ENCODE results near the gene EEF2K. TPM values are rescaled to one million over a fixed set of nuclear protein-coding genes. Genes with fewer than 3 reads are reported as not detected.

The EEF2K gene
- polyA plus RNA-seq, 1 experiment = 9.6 TPM

- H3K9me3 ChIP-seq (ENCODE audit: control insufficient read depth, insufficient read depth, low read length) = peaks cover 4% of the 10 kb centered on the region; the same call in 1 of the 2 replicates
- DNase-seq (ENCODE audit: low read depth, low spot score) = no peak
- ChIA-PET CTCF (interaction anchor here (1.8 kb wide), 1 partner anchor 40 kb away, joined by 6 read pairs; no protein-coding TSS in a partner anchor), POLR2A (no interaction called here)
- H3K27ac ChIP-seq (ENCODE audit: low read depth, low read length) = no peak overlapping the region
- H3K4me3 ChIP-seq (ENCODE audit: low read depth, low read length) = no peak overlapping the region
- H3K27me3 ChIP-seq (ENCODE audit: control insufficient read depth, insufficient read depth, low read length) = no peaks in the 10 kb centered on the region
- TF ChIP-seq CTCF (IDR thresholded peaks at IDR 0.05; ENCODE audit: low read depth, low read length) = no peak
These were observed 54.4 kb downstream of the EEF2K start for GRCh38 chr16:22260490-22260889.

- Histone ChIP-seq H3K27me3 (ENCODE audit: control insufficient read depth, insufficient read depth, low read length) (no peaks in the 10 kb centered on the region), H3K9me3 (ENCODE audit: control insufficient read depth, insufficient read depth, low read length) (peaks cover 3% of the 10 kb centered on the region; the same call in 1 of the 2 replicates), H3K27ac (ENCODE audit: low read depth, low read length) (no peak overlapping the region), H3K4me3 (ENCODE audit: low read depth, low read length) (no peak overlapping the region)
- DNase-seq (ENCODE audit: low read depth, low spot score) = no peak
- TF ChIP-seq CTCF (IDR thresholded peaks at IDR 0.05; ENCODE audit: low read depth, low read length) = no peak
- ChIA-PET CTCF (interaction anchor here (0.6 kb wide), 1 partner anchor 1251 kb away, joined by 3 read pairs; no protein-coding TSS in a partner anchor), POLR2A (no interaction called here)
These were observed 56.4 kb downstream of the EEF2K start for GRCh38 chr16:22262460-22262859.

- H3K4me3 ChIP-seq (ENCODE audit: low read depth, low read length) = no peak overlapping the region
- CTCF ChIA-PET = no interaction called here
- no peak for TF ChIP-seq CTCF (IDR thresholded peaks at IDR 0.05; ENCODE audit: low read depth, low read length)
- POLR2A ChIA-PET = interaction anchor here (0.7 kb wide), 1 partner anchor 60 kb away, joined by 3 read pairs; no protein-coding TSS in a partner anchor
- DNase-seq (ENCODE audit: low read depth, low spot score) = no peak
- no peak overlapping the region for H3K27ac ChIP-seq (ENCODE audit: low read depth, low read length)
- no peaks in the 10 kb centered on the region for H3K27me3 ChIP-seq (ENCODE audit: control insufficient read depth, insufficient read depth, low read length)
- H3K9me3 ChIP-seq (ENCODE audit: control insufficient read depth, insufficient read depth, low read length) = peaks cover 3% of the 10 kb centered on the region; the same call in 1 of the 2 replicates
These were observed 58.7 kb downstream of the EEF2K start for GRCh38 chr16:22264786-22265185.

- H3K9me3 ChIP-seq (ENCODE audit: control insufficient read depth, insufficient read depth, low read length) = peaks cover 1% of the 10 kb centered on the region; the same call in 1 of the 2 replicates
- H3K4me3 ChIP-seq (ENCODE audit: low read depth, low read length) = no peak overlapping the region
- no peak for DNase-seq (ENCODE audit: low read depth, low spot score)
- H3K27ac ChIP-seq (ENCODE audit: low read depth, low read length) = no peak overlapping the region
- ChIA-PET POLR2A (interaction anchor here (0.7 kb wide), 1 partner anchor 61 kb away, joined by 3 read pairs; no protein-coding TSS in a partner anchor), CTCF (no interaction called here)
- no peak for TF ChIP-seq CTCF (IDR thresholded peaks at IDR 0.05; ENCODE audit: low read depth, low read length)
- H3K27me3 ChIP-seq (ENCODE audit: control insufficient read depth, insufficient read depth, low read length) = no peaks in the 10 kb centered on the region
These were observed 59.3 kb downstream of the EEF2K start for GRCh38 chr16:22265351-22265750.

- CTCF ChIA-PET = no interaction called here
These were observed 60.5 kb downstream of the EEF2K start for GRCh38 chr16:22266546-22266945.

More at GRCh38 chr16:22266546-22266945, 60.5 kb downstream of the EEF2K start:
- POLR2A ChIA-PET = no interaction called here
- Histone ChIP-seq H3K27ac (ENCODE audit: low read depth, low read length) (no peak overlapping the region), H3K4me3 (ENCODE audit: low read depth, low read length) (no peak overlapping the region), H3K27me3 (ENCODE audit: control insufficient read depth, insufficient read depth, low read length) (no peaks in the 10 kb centered on the region), H3K9me3 (ENCODE audit: control insufficient read depth, insufficient read depth, low read length) (no peaks in the 10 kb centered on the region)
- TF ChIP-seq CTCF (IDR thresholded peaks at IDR 0.05; ENCODE audit: low read depth, low read length) = no peak
- DNase-seq (ENCODE audit: low read depth, low spot score) = no peak
